Right cardiac atrium (tissue), 5 donors: ENCODE data around the gene OR10A2. TPM values are rescaled to one million over a fixed set of nuclear protein-coding genes. Genes with fewer than 3 reads are reported as not detected.
"Not testable (repeated sequence)": the region's sequence is repeated elsewhere in the genome, so short reads cannot be mapped to it uniquely, and the experiment has no call there.

Source experiments
- ATAC-seq, 2 donors: fragments of 200-7000 bp; cut with Tn5 transposase; one replicate each; pipeline versions ENCODE4 v1.8.0 to v1.9.1; 2020; ENCODE audit warnings: moderate library complexity in 2 of 2, mild to moderate bottlenecking in 1 of 2
- DNase-seq, 3 donors: peaks; one replicate each; pipeline ENCODE4 v3.0.0-alpha.2; 2020
- H3K27ac ChIP-seq: one replicate; pipeline ENCODE4 v1.5.1; 2013; ENCODE audit warnings: mild to moderate bottlenecking, low read length, control low read depth, moderate library complexity
- H3K27me3 ChIP-seq: one replicate; pipeline ENCODE4 v1.6.1; 2013; ENCODE audit not compliant: control insufficient read depth, insufficient read depth
- H3K4me1 ChIP-seq: one replicate; pipeline ENCODE4 v1.6.1; 2013; ENCODE audit warnings: low read length; ENCODE audit not compliant: control insufficient read depth, insufficient read depth
- H3K4me3 ChIP-seq: one replicate; pipeline ENCODE4 v1.5.1; 2013; ENCODE audit warnings: low read length, control low read depth
- H3K9me3 ChIP-seq: one replicate; pipeline ENCODE4 v1.6.1; 2013; ENCODE audit warnings: low read length; ENCODE audit not compliant: control insufficient read depth
- WGBS: extraction: QIAGEN DNeasy Blood & Tissue Kit; methylation state at CpG from one replicate; pipeline ENCODE4 v1.1.7; 2013; 5-methylcytosine and 5-hydroxymethylcytosine counted together
- intact Hi-C, 4 donors: fragments of 100-400 bp; cut with DNase I; formaldehyde crosslinking; loops; one replicate each; pipeline versions ENCODE4 v1.11.0 to v1.14.0; 2022 to 2023
- polyA plus RNA-seq: library from polyadenylated mRNA; stranded (reverse); fragments of 200-250 nt; gene quantifications from one replicate; pipeline ENCODE4 v1.2.3, GENCODE V29; 2013
- total RNA-seq, 4 donors: library from RNA; stranded (reverse); fragmentation: NEBNext Ultra II Directional; extraction: Animal tissue kit (Norgen Biotek cat#: 25700); gene quantifications; one replicate each; pipeline ENCODE4 v1.2.1, GENCODE V29; 2021
- donor health status: healthy with polysubstance abuse.
- donor health status: DM: no; HTN: yes; CAD: no.
- donor health status: DM: no; HTN: no; CAD: no.
- donor health status: DM: no; HTN: yes; CAD: no; lungs with severe emphysema.
- donor health status: DM: yes; HTN: yes; CAD: no.

The OR10A2 gene
- total and polyA plus RNA-seq, 5 donors = not detected

DNA sequence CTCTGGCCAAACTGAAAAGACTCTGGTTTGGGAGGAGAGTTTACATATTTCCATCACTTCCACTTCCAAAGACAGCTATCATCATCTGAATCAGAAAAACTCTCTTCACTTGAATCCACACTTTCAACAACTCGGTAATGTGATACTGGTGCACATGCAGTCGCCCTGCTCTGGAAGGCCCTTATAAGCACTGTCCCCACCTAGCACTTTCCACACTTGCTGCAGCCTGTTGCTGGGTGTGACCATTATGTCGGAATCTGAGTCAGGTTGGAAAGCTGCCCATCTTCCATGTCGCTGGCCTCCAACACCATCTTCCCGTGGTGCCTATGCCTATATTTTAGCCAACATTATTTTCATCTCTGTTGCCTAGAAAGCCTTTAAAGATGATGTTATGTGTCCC lies 18.5 kb upstream of the OR10A2 start:
- WGBS = 88% methylated on average over 5 of the region's 5 CpGs
- Histone ChIP-seq H3K27ac (no peak overlapping the region), H3K4me1 (no peaks in the 10 kb centered on the region), H3K4me3 (no peak overlapping the region), H3K9me3 (no peaks in the 10 kb centered on the region), H3K27me3 (no peaks in the 10 kb centered on the region)
- ATAC-seq = no peak
- intact Hi-C loops = no loop called here
- no peak for DNase-seq

DNA sequence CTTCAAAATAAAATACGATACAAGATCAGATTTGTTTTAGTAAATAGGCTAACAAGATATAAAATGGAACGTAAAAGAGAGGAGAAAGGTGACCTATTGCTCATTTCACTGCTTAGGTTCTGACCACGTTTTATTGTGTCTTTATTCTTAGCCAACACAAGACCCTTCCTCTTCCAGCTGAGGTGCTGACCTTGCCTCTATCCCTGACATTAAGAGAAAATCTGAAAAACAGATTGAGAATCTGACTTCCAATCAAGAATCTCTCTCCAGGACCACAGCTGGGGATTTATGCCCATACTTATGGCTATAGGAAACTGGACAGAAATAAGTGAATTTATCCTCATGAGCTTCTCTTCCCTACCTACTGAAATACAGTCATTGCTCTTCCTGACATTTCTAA lies 17.5 kb upstream of the OR10A2 start, which contains the start of gene OR10A5:
Gene OR10A5 (plus strand): TSS at position 301 of the 400 bp plus-strand sequence. CDS start 0 bp downstream, at position 301.
- Histone ChIP-seq H3K4me3 (no peak within 1 kb of the TSS), H3K27me3 (no peaks in the 10 kb centered on the region), H3K4me1 (no peaks in the 10 kb centered on the region), H3K9me3 (no peaks in the 10 kb centered on the region), H3K27ac (no peak within 1 kb of the TSS)
- ATAC-seq = no peak
- intact Hi-C loops = no loop called here
- WGBS = 73% methylated on average over 3 of the region's 3 CpGs
- DNase-seq = no peak

DNA sequence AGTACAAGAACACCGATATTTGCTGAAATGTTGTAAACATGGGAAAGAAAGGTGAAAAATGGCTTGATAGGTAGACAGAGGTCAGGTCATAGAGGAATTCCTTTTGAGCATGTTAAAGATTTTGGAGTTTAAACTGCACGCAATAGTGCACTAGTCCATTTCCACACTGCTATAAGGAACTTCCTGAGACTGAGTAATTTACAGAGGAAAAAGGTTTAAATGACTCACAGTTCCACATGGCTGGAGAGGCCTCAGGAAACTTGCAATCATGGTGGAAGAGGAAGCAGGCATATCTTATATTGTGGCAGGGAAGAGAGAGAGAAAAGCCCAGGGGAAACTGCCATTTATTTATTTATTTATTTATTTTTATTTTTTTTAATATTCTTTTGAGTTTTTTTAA lies 12.3 kb upstream of the OR10A2 start:
- H3K27ac ChIP-seq = no peak overlapping the region
- DNase-seq (no peak), ATAC-seq (no peak)
- intact Hi-C loops = no loop called here
- no peaks in the 10 kb centered on the region for H3K4me1 ChIP-seq
- no peaks in the 10 kb centered on the region for H3K9me3 ChIP-seq
- H3K27me3 ChIP-seq = no peaks in the 10 kb centered on the region
- no peak overlapping the region for H3K4me3 ChIP-seq
- WGBS = 82% methylated on average over 2 of the region's 2 CpGs

DNA sequence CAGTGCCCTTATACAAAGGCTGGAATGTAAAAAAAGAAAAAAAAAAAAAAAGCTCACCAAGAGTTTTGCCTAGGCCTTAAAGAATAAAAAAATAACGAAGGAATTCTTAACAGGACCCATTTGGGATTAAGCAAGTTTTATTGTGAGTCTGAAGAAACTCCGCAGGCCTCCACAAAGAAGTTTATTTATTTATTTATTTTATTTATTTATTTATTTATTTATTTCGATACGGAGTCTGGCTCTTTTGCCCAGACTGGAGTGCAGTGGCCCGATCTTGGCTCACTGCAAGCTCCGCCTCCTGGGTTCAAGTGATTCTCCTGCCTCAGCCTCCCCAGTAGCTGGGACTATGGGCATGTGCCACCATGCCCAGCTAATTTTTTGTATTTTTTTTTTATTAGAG lies 8.1 kb upstream of the OR10A2 start:
- H3K4me3 ChIP-seq, H3K9me3 ChIP-seq, DNase-seq, H3K27me3 ChIP-seq, intact Hi-C loops, H3K27ac ChIP-seq, H3K4me1 ChIP-seq, ATAC-seq: not testable (repeated sequence)
- 92% methylated on average over 6 of the region's 6 CpGs for WGBS

DNA sequence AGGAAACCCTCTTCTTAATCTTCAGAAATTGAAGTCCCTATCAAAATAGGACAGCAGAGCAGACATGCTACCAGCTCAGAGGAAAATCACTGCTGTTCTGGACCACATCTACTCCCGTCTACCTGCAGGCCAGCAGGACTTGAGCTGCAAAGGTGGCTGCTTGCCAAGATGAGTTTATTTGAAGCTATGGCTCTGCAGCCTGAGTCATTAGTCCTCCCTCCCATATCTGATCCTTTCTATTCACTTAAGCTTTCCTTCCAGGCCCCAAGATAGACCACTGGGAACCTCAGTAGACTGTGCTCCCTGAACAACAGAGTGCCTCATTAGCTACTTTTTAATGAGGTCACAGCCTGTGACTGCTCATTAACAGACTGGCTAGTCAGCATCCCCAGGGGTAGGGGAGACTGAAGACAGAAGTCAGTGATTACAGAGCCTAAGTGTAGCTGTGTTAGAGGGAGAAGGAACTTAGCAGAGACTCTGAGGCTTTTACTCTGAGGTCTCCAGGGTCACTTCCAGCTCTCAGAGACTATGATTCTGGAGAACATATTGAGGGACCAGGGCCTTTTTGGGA lies 6.8 kb upstream of the OR10A2 start:
- ATAC-seq = no peak

DNA sequence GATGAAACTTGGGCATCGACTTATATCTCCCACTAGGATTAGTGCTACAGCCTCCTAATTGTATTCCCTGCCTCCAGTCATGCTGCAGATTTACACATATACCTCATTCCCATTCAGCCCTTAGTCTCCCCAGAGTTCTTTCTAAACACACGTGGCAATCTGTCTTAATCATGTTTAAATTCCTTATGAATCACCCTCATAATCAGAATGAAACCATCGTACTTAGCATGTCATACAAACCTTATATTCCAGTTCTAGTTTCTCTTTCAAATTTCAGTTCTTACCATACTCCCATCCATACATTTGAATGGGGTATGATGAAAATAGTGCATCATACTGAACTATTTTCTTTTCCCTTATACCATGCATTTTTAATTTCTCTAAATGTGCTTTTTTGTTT lies 6.0 kb upstream of the OR10A2 start:
- Histone ChIP-seq H3K27ac (no peak overlapping the region), H3K9me3 (no peaks in the 10 kb centered on the region), H3K27me3 (no peaks in the 10 kb centered on the region), H3K4me3 (no peak overlapping the region), H3K4me1 (no peaks in the 10 kb centered on the region)
- DNase-seq (no peak), ATAC-seq (no peak)
- intact Hi-C loops = no loop called here
- 66% methylated on average over 3 of the region's 3 CpGs for WGBS

More for the DNA sequence above, 6.8 kb upstream of the OR10A2 start:
- no peak for DNase-seq
- no peaks in the 10 kb centered on the region for H3K9me3 ChIP-seq
- H3K27me3 ChIP-seq = no peaks in the 10 kb centered on the region
- H3K4me1 ChIP-seq = no peaks in the 10 kb centered on the region
- WGBS = 37% methylated on average over 1 of the region's 1 CpG
- H3K27ac ChIP-seq = no peak overlapping the region
- intact Hi-C loops = no loop called here
- H3K4me3 ChIP-seq = no peak overlapping the region

DNA sequence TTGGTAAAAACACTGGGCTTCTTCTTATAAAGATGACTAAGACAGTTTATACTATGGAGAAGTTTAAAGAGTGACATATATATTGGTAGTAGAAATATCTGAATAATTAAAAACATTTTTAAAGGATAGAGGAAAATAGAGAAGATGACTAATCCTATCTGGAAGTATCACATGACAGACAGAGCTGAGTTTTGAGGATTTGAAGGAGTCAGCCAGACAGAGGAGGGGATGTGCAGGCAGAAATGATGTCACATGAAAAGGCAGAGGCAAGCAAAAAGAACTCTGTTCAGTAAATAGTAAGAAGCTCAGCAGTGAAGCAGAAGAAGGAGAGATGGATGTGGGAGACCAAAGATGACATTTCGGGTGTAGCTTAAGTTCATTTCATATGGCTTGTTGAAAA lies 1.6 kb downstream of the OR10A2 start:
- WGBS = 87% methylated on average over 1 of the region's 1 CpG
- DNase-seq (no peak), ATAC-seq (no peak)
- H3K9me3 ChIP-seq = no peaks in the 10 kb centered on the region
- intact Hi-C loops = no loop called here
- no peaks in the 10 kb centered on the region for H3K4me1 ChIP-seq
- no peaks in the 10 kb centered on the region for H3K27me3 ChIP-seq
- H3K27ac ChIP-seq = no peak overlapping the region
- H3K4me3 ChIP-seq = no peak overlapping the region

DNA sequence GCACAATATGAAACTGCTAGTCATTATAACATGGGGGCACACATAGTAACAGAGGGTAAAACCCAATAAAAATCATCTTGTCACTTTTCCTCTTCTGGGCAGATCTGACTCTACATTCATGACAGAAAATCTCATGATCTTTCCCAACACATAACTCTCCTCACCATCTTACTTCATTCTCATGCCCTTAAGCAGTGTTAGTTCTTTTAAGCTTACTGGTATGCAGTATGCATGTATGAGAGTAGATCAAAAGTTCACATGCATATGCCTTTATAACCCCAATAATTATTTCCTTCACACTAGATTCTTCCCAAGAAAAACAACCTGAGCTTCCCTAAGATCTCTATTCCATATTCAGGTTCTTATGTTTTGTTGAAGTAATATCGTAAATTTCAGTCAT lies 8.4 kb downstream of the OR10A2 start:
- H3K4me3 ChIP-seq = no peak overlapping the region
- no peaks in the 10 kb centered on the region for H3K4me1 ChIP-seq
- no peaks in the 10 kb centered on the region for H3K9me3 ChIP-seq
- H3K27me3 ChIP-seq = no peaks in the 10 kb centered on the region
- no peak overlapping the region for H3K27ac ChIP-seq
- DNase-seq (no peak), ATAC-seq (no peak)
- intact Hi-C loops = no loop called here
- 86% methylated on average over 1 of the region's 1 CpG for WGBS

DNA sequence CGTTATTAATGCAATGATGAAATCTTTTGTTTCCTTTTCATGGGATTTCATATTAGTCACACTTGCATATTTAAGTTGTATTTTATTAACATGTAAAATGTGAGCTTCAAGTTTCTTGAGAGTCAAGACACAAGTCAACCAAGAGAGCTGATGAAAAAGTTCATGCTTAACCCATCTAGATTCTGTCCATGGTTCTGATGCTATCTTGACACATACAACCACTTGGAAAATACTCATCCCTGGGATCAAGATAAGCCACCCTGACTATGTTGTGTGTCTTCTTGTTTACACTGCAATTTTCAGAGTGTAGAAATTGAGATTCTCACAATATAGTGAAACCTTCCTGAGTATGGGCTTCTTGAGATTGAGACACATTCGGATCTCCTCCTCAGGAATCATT lies 12.9 kb downstream of the OR10A2 start:
- DNase-seq (no peak), ATAC-seq (no peak)
- H3K4me1 ChIP-seq = no peaks in the 10 kb centered on the region
- H3K27ac ChIP-seq = no peak overlapping the region
- WGBS = 84% methylated on average over 2 of the region's 2 CpGs
- no peaks in the 10 kb centered on the region for H3K27me3 ChIP-seq
- intact Hi-C loops = no loop called here
- H3K4me3 ChIP-seq = no peak overlapping the region
- no peaks in the 10 kb centered on the region for H3K9me3 ChIP-seq

DNA sequence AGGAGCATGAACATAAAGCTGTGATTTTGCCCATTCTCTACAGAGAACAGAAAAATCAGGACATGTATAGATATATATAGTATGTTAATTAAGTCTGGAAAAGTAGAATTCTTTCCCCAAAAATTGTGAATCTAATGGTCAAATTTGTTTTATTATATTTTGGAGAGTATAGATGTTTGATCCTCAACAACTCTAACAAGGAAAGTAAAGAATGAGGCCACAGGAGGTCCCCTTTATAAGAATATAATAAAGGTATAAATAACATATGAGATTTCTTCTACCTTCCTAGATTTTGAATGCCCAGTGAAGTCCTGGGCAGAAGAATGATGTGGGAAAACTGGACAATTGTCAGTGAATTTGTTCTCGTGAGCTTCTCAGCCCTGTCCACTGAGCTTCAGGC lies 13.5 kb downstream of the OR10A2 start, which contains the start of gene OR10A4:
Gene OR10A4 (plus strand): TSS at position 301 of the 400 bp plus-strand sequence. CDS start 23 bp downstream, at position 324.
- no peaks in the 10 kb centered on the region for H3K27me3 ChIP-seq
- intact Hi-C loops = no loop called here

DNA sequence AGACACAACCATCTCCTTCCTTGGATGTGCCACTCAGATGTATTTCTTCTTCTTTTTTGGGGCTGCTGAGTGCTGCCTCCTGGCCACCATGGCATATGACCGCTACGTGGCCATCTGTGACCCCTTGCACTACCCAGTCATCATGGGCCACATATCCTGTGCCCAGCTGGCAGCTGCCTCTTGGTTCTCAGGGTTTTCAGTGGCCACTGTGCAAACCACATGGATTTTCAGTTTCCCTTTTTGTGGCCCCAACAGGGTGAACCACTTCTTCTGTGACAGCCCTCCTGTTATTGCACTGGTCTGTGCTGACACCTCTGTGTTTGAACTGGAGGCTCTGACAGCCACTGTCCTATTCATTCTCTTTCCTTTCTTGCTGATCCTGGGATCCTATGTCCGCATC lies 14.1 kb downstream of the OR10A2 start:
- Histone ChIP-seq H3K4me3 (no peak overlapping the region), H3K9me3 (no peaks in the 10 kb centered on the region), H3K4me1 (no peaks in the 10 kb centered on the region), H3K27ac (no peak overlapping the region), H3K27me3 (no peaks in the 10 kb centered on the region)
- intact Hi-C loops = no loop called here
- ATAC-seq (no peak), DNase-seq (no peak)
- 71% methylated on average over 3 of the region's 3 CpGs for WGBS

More for the DNA sequence above, 13.5 kb downstream of the OR10A2 start, which contains the start of gene OR10A4:
- H3K27ac ChIP-seq = no peak within 1 kb of the TSS
- H3K4me1 ChIP-seq = no peaks in the 10 kb centered on the region
- ATAC-seq (no peak), DNase-seq (no peak)
- WGBS = 89% methylated on average over 1 of the region's 1 CpG
- H3K9me3 ChIP-seq = no peaks in the 10 kb centered on the region
- no peak within 1 kb of the TSS for H3K4me3 ChIP-seq

DNA sequence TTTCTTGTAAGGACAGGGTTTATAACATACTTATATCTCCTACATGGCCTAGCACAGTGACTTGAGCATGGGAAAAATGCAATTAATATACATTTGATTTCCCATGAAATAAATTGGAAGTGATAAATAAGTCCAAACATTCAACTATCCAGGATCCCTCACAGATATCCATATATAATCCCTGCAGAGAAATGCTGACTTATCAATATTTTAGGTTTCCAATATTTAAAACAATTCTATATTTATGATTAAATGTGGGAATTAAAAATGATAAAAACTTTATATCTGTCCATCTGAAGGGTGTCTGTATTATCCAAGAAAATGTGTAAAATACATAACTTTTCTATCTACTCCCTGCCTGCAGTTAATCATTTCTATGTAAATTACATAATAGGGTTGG lies 19.9 kb downstream of the OR10A2 start:
- no peaks in the 10 kb centered on the region for H3K9me3 ChIP-seq
- H3K4me3 ChIP-seq = no peak overlapping the region
- no peaks in the 10 kb centered on the region for H3K4me1 ChIP-seq
- ATAC-seq (no peak), DNase-seq (no peak)
- intact Hi-C loops = no loop called here
- H3K27me3 ChIP-seq = no peaks in the 10 kb centered on the region
- no peak overlapping the region for H3K27ac ChIP-seq
